ENCODE data around the gene ENTPD1.
"Not testable (repeated sequence)": the region's sequence is repeated elsewhere in the genome, so short reads cannot be mapped to it uniquely, and the experiment has no call there.

ENTPD1 gene

DNA sequence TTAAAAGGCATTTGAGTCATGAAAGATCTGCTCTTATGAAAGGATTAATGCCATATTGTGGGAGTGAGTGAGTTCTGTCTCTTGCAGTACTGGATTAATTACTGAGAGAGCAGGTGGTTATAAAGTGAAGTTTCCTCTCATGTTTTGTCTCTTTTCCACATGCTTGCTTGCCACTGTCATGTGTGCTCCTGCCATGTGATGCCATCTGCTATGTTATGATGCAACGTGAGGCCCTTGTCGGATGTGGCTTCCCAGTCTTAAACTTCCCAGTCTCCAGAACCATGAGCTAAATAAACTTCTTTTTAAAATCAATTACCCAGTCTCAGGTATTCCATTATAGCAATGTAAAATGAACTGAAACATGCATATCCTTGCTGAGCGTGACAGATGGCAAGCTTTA is 39.5 kb upstream of the ENTPD1 start:
- Histone ChIP-seq H4K91ac (ENCODE audit: low read depth, low read length, poor library complexity) (no peak overlapping the region), H3K4me2 (ENCODE audit: insufficient read depth, low read length, poor library complexity, severe bottlenecking) (no peak overlapping the region), H3K4ac (ENCODE audit: low read length) (no peak overlapping the region), H2BK15ac (ENCODE audit: low read length) (no peak overlapping the region), H2BK5ac (ENCODE audit: low read length) (no peak overlapping the region), H3K27me3 (ENCODE audit: control insufficient read depth in 3 of 3, insufficient read depth in 3 of 3, low read depth in 1 of 3, low read length in 3 of 3) (peaks cover 0 to 11% (median 0%) of the 10 kb centered on the region in 3 experiments), H3K4me1 (ENCODE audit: control insufficient read depth in 2 of 2, insufficient read depth in 1 of 2, low read depth in 1 of 2, low read length in 2 of 2) (no peaks in the 10 kb centered on the region), H2AFZ (ENCODE audit: low read length) (no peak overlapping the region), H4K8ac (ENCODE audit: low read depth, low read length) (no peak overlapping the region), H3K4me3 (ENCODE audit: low read length in 2 of 2) (no peak overlapping the region), H3K27ac (replicated peaks; ENCODE audit: low read length) (no peak overlapping the region), H3K9ac (ENCODE audit: low read depth, low read length, poor library complexity) (no peak overlapping the region), H3K79me1 (ENCODE audit: low read depth, low read length) (no peaks in the 10 kb centered on the region), H3K23ac (ENCODE audit: low read depth, low read length, poor library complexity) (no peak overlapping the region), H2BK120ac (ENCODE audit: low read depth, low read length) (no peak overlapping the region), H3K36me3 (replicated peaks in 1 of 2; ENCODE audit: control insufficient read depth in 2 of 2, insufficient read depth in 2 of 2, low read length in 2 of 2) (no peaks in the 10 kb centered on the region), H2BK12ac (ENCODE audit: low read length) (no peak overlapping the region), H2AK5ac (ENCODE audit: low read depth, low read length) (no peak overlapping the region), H3K14ac (ENCODE audit: low read length) (no peak overlapping the region), H3K18ac (ENCODE audit: low read length) (no peak overlapping the region), H3K9me3 (replicated peaks in 1 of 2; ENCODE audit: control insufficient read depth in 2 of 2, insufficient read depth in 1 of 2, low read depth in 1 of 2, low read length in 2 of 2) (no peaks in the 10 kb centered on the region)
- no peak for DNase-seq (ENCODE audit: low spot score)
- WGBS, 2 donors (ENCODE audit: extremely low coverage in 2 of 2, insufficient read length in 2 of 2, insufficient replicate concordance in 1 of 2): no CpG with 5 or more reads among the region's 3 CpGs

- Histone ChIP-seq H3K4ac (ENCODE audit: low read length) (no peak overlapping the region), H3K14ac (ENCODE audit: low read length) (no peak overlapping the region), H3K23ac (ENCODE audit: low read depth, low read length, poor library complexity) (no peak overlapping the region), H2BK5ac (ENCODE audit: low read length) (no peak overlapping the region), H3K27ac (replicated peaks; ENCODE audit: low read length) (no peak overlapping the region), H2AK5ac (ENCODE audit: low read depth, low read length) (no peak overlapping the region), H3K9me3 (replicated peaks in 1 of 2; ENCODE audit: control insufficient read depth in 2 of 2, insufficient read depth in 1 of 2, low read depth in 1 of 2, low read length in 2 of 2) (no peaks in the 10 kb centered on the region), H2BK12ac (ENCODE audit: low read length) (no peak overlapping the region), H3K36me3 (replicated peaks in 1 of 2; ENCODE audit: control insufficient read depth in 2 of 2, insufficient read depth in 2 of 2, low read length in 2 of 2) (no peaks in the 10 kb centered on the region), H4K91ac (ENCODE audit: low read depth, low read length, poor library complexity) (no peak overlapping the region), H2BK15ac (ENCODE audit: low read length) (no peak overlapping the region), H3K4me3 (ENCODE audit: low read length in 2 of 2) (no peak overlapping the region), H3K4me1 (ENCODE audit: control insufficient read depth in 2 of 2, insufficient read depth in 1 of 2, low read depth in 1 of 2, low read length in 2 of 2) (no peaks in the 10 kb centered on the region), H3K9ac (ENCODE audit: low read depth, low read length, poor library complexity) (no peak overlapping the region), H3K27me3 (ENCODE audit: control insufficient read depth in 3 of 3, insufficient read depth in 3 of 3, low read depth in 1 of 3, low read length in 3 of 3) (peaks cover 0 to 8% (median 0%) of the 10 kb centered on the region in 3 experiments), H3K4me2 (ENCODE audit: insufficient read depth, low read length, poor library complexity, severe bottlenecking) (no peak overlapping the region), H2BK120ac (ENCODE audit: low read depth, low read length) (no peak overlapping the region), H3K18ac (ENCODE audit: low read length) (no peak overlapping the region), H2AFZ (ENCODE audit: low read length) (no peak overlapping the region), H3K79me1 (ENCODE audit: low read depth, low read length) (no peaks in the 10 kb centered on the region), H4K8ac (ENCODE audit: low read depth, low read length) (no peak overlapping the region)
- no CpG with 5 or more reads among the region's 2 CpGs for WGBS, 2 donors (ENCODE audit: extremely low coverage in 2 of 2, insufficient read length in 2 of 2, insufficient replicate concordance in 1 of 2)
- DNase-seq (ENCODE audit: low spot score): no peak
These were observed 39.1 kb upstream of the ENTPD1 start for GRCh38 chr10:95716866-95717265.

- H3K36me3 ChIP-seq (replicated peaks in 1 of 2; ENCODE audit: control insufficient read depth in 2 of 2, insufficient read depth in 2 of 2, low read length in 2 of 2); H2BK5ac ChIP-seq (ENCODE audit: low read length); H3K4me3 ChIP-seq (ENCODE audit: low read length in 2 of 2); H3K4me1 ChIP-seq (ENCODE audit: control insufficient read depth in 2 of 2, insufficient read depth in 1 of 2, low read depth in 1 of 2, low read length in 2 of 2); H2AFZ ChIP-seq (ENCODE audit: low read length); H2BK12ac ChIP-seq (ENCODE audit: low read length); H3K23ac ChIP-seq (ENCODE audit: low read depth, low read length, poor library complexity); H3K4ac ChIP-seq (ENCODE audit: low read length); H2BK120ac ChIP-seq (ENCODE audit: low read depth, low read length); H3K14ac ChIP-seq (ENCODE audit: low read length); H4K91ac ChIP-seq (ENCODE audit: low read depth, low read length, poor library complexity); H3K27ac ChIP-seq (replicated peaks; ENCODE audit: low read length); H3K9me3 ChIP-seq (replicated peaks in 1 of 2; ENCODE audit: control insufficient read depth in 2 of 2, insufficient read depth in 1 of 2, low read depth in 1 of 2, low read length in 2 of 2); H3K18ac ChIP-seq (ENCODE audit: low read length); DNase-seq (ENCODE audit: low spot score); H2AK5ac ChIP-seq (ENCODE audit: low read depth, low read length); H2BK15ac ChIP-seq (ENCODE audit: low read length); H3K9ac ChIP-seq (ENCODE audit: low read depth, low read length, poor library complexity); H4K8ac ChIP-seq (ENCODE audit: low read depth, low read length); H3K27me3 ChIP-seq (ENCODE audit: control insufficient read depth in 3 of 3, insufficient read depth in 3 of 3, low read depth in 1 of 3, low read length in 3 of 3); H3K4me2 ChIP-seq (ENCODE audit: insufficient read depth, low read length, poor library complexity, severe bottlenecking); H3K79me1 ChIP-seq (ENCODE audit: low read depth, low read length): not testable (repeated sequence)
- WGBS, 2 donors (ENCODE audit: extremely low coverage in 2 of 2, insufficient read length in 2 of 2, insufficient replicate concordance in 1 of 2): no CpG with 5 or more reads among the region's 7 CpGs
These were observed 35.2 kb upstream of the ENTPD1 start for GRCh38 chr10:95720745-95721144.

- not testable (repeated sequence) for H2BK12ac ChIP-seq (ENCODE audit: low read length); H2BK15ac ChIP-seq (ENCODE audit: low read length); H4K91ac ChIP-seq (ENCODE audit: low read depth, low read length, poor library complexity); H2AK5ac ChIP-seq (ENCODE audit: low read depth, low read length); H3K23ac ChIP-seq (ENCODE audit: low read depth, low read length, poor library complexity); H3K9me3 ChIP-seq (replicated peaks in 1 of 2; ENCODE audit: control insufficient read depth in 2 of 2, insufficient read depth in 1 of 2, low read depth in 1 of 2, low read length in 2 of 2); H3K79me1 ChIP-seq (ENCODE audit: low read depth, low read length); H3K4me1 ChIP-seq (ENCODE audit: control insufficient read depth in 2 of 2, insufficient read depth in 1 of 2, low read depth in 1 of 2, low read length in 2 of 2); H3K27ac ChIP-seq (replicated peaks; ENCODE audit: low read length); H2AFZ ChIP-seq (ENCODE audit: low read length); H2BK5ac ChIP-seq (ENCODE audit: low read length); H3K27me3 ChIP-seq (ENCODE audit: control insufficient read depth in 3 of 3, insufficient read depth in 3 of 3, low read depth in 1 of 3, low read length in 3 of 3); DNase-seq (ENCODE audit: low spot score); H3K4me3 ChIP-seq (ENCODE audit: low read length in 2 of 2); H3K4me2 ChIP-seq (ENCODE audit: insufficient read depth, low read length, poor library complexity, severe bottlenecking); H3K4ac ChIP-seq (ENCODE audit: low read length); H3K9ac ChIP-seq (ENCODE audit: low read depth, low read length, poor library complexity); H3K18ac ChIP-seq (ENCODE audit: low read length); H3K36me3 ChIP-seq (replicated peaks in 1 of 2; ENCODE audit: control insufficient read depth in 2 of 2, insufficient read depth in 2 of 2, low read length in 2 of 2); H3K14ac ChIP-seq (ENCODE audit: low read length); H4K8ac ChIP-seq (ENCODE audit: low read depth, low read length); H2BK120ac ChIP-seq (ENCODE audit: low read depth, low read length)
- no CpG with 5 or more reads among the region's 4 CpGs for WGBS, 2 donors (ENCODE audit: extremely low coverage in 2 of 2, insufficient read length in 2 of 2, insufficient replicate concordance in 1 of 2)
These were observed 33.5 kb upstream of the ENTPD1 start for GRCh38 chr10:95722496-95722895.
